Osteoblast (primary cell): ENCODE measurements around the gene CROCC2. TPM values are rescaled to one million over a fixed set of nuclear protein-coding genes. Genes with fewer than 3 reads are reported as not detected.
A peak's percentile ranks its signal among the peaks of the same experiment; 100 is the strongest.

Experiments
- DNase-seq: peaks from one replicate; pipeline ENCODE4 v3.0.0; 2011; ENCODE audit warnings: low spot score, mixed read lengths; ENCODE audit not compliant: insufficient read length; ENCODE audit errors: missing footprints
- H2AFZ ChIP-seq: 2 replicates; pipeline ENCODE4 v1.6.0; 2011; ENCODE audit warnings: mild to moderate bottlenecking, low read length
- H3K27ac ChIP-seq: 2 replicates; pipeline ENCODE4 v1.5.1; 2011; ENCODE audit warnings: mild to moderate bottlenecking, low read depth, low read length, moderate library complexity
- H3K27me3 ChIP-seq: 2 replicates; pipeline ENCODE4 v1.6.0; 2012; ENCODE audit warnings: mild to moderate bottlenecking, control low read depth, inconsistent platforms, low read length, moderate library complexity; ENCODE audit not compliant: insufficient read depth
- H3K36me3 ChIP-seq: 2 replicates; pipeline ENCODE4 v1.5.1; 2011; ENCODE audit warnings: mild to moderate bottlenecking, low read length, control low read depth, moderate library complexity; ENCODE audit not compliant: insufficient read depth
- H3K4me1 ChIP-seq: 2 replicates; pipeline ENCODE4 v1.5.1; 2011; ENCODE audit warnings: mild to moderate bottlenecking, low read length, control low read depth, moderate library complexity; ENCODE audit not compliant: insufficient read depth
- H3K4me2 ChIP-seq: 2 replicates; pipeline ENCODE4 v1.6.0; 2011; ENCODE audit warnings: mild to moderate bottlenecking, low read length; ENCODE audit not compliant: insufficient read depth
- H3K4me3 ChIP-seq: fragments of 200-600 bp; sonication (generic); 3 replicates; pipeline ENCODE4 v1.5.1; 2012; ENCODE audit warnings: mild to moderate bottlenecking, low read length, inconsistent platforms; ENCODE audit not compliant: insufficient read depth
- H3K79me2 ChIP-seq: 2 replicates; pipeline ENCODE4 v1.6.0; 2012; ENCODE audit warnings: mild to moderate bottlenecking, low read length, control low read depth, inconsistent platforms; ENCODE audit not compliant: insufficient read depth
- H3K9me3 ChIP-seq: 2 replicates; pipeline ENCODE4 v1.5.1; 2011; ENCODE audit warnings: low read depth, low read length, control low read depth
- H4K20me1 ChIP-seq: 2 replicates; pipeline ENCODE4 v1.6.0; 2012; ENCODE audit warnings: mild to moderate bottlenecking, low read length, control low read depth; ENCODE audit not compliant: insufficient read depth
- total RNA-seq: library from RNA; depleted of rRNA; stranded (reverse); fragments of >200 nt; gene quantifications from 2 replicates; pipeline ENCODE4 v1.2.3, GENCODE V29; 2012
- TF ChIP-seq, protein P1 (sequence below): IDR thresholded peaks from 2 replicates; pipeline ENCODE4 v1.5.1; 2011; ENCODE audit warnings: mild to moderate bottlenecking, low read depth, low read length, moderate library complexity; ENCODE audit errors: extremely low read depth

CROCC2 gene
- total RNA-seq, 1 donor: under 0.01 TPM

DNA sequence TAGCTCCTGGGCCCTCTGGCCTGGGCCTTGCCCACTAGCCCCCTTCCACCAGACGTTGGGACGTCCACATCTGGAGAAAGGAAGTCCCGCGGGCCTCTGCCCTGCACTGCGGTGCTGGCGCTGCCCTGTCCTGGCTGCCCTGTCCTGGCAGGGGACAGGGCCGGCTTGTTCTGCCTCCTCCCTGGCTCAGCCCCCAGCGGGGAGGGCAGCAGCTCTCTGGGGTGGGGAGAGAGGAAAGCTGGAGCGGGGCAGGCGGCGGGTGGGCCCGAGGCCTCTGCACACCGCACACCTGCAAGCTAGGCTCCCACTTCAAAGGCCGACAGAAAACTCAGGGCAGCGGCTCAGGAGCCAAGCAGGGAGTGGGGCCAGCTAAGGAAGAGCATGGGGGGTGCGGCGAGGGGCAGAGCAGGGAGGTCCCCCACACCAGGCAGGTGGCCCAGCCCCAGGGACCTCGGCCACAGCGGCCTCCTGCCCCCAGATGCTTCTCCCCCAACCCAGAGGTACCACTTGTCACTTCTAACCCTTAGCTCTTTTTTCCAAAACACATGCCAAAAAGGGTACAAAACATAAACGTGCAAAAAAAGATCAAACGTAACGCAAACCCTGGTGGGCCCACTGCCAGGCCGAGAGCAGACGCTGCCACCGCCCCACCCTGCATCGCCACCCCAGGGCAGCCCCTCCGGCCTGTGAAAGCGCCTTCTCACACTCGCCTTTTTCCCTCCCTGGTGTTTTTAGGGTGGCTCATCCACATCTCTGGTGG lies 105.8 kb downstream of the CROCC2 start:
- peaks cover 15% of the 10 kb centered on the region for H3K79me2 ChIP-seq
- no peaks in the 10 kb centered on the region for H3K36me3 ChIP-seq
- no peak overlapping the region for H2AFZ ChIP-seq
- H3K27me3 ChIP-seq: no peaks in the 10 kb centered on the region
- H3K9me3 ChIP-seq: no peaks in the 10 kb centered on the region
- peaks cover 14% of the 10 kb centered on the region for H3K4me1 ChIP-seq
- no peak overlapping the region for H3K4me2 ChIP-seq
- TF ChIP-seq, protein P1, sequence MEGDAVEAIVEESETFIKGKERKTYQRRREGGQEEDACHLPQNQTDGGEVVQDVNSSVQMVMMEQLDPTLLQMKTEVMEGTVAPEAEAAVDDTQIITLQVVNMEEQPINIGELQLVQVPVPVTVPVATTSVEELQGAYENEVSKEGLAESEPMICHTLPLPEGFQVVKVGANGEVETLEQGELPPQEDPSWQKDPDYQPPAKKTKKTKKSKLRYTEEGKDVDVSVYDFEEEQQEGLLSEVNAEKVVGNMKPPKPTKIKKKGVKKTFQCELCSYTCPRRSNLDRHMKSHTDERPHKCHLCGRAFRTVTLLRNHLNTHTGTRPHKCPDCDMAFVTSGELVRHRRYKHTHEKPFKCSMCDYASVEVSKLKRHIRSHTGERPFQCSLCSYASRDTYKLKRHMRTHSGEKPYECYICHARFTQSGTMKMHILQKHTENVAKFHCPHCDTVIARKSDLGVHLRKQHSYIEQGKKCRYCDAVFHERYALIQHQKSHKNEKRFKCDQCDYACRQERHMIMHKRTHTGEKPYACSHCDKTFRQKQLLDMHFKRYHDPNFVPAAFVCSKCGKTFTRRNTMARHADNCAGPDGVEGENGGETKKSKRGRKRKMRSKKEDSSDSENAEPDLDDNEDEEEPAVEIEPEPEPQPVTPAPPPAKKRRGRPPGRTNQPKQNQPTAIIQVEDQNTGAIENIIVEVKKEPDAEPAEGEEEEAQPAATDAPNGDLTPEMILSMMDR: no peak
- no peak overlapping the region for H3K4me3 ChIP-seq
- H3K27ac ChIP-seq: no peak overlapping the region
- DNase-seq: peak; percentile 61
- peaks cover 43% of the 10 kb centered on the region for H4K20me1 ChIP-seq

DNA sequence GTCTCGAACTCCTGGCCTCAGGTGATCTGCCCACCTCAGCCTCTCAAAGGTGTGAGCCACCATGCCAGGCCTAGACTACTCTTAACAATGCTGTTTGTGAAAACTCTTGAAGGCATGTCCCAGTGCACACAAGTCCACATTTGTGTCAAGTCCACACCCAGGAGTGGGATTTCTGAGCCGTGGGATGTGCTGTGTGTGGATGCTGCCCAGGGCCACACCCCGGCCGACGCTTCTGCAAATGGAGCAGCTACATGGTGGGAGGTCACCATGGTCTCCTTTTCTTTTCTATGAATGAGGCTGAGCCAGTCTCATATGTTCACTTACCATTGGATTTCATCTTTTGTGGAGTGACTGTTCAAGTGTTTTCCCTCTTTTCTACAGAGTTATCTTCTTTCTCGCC lies 108.1 kb downstream of the CROCC2 start:
- Histone ChIP-seq H3K27me3 (no peaks in the 10 kb centered on the region), H3K4me3 (no peak overlapping the region), H2AFZ (no peak overlapping the region), H3K27ac (no peak overlapping the region), H3K9me3 (no peaks in the 10 kb centered on the region), H3K4me2 (no peak overlapping the region), H3K36me3 (peaks cover 1% of the 10 kb centered on the region), H4K20me1 (peaks cover 48% of the 10 kb centered on the region), H3K79me2 (peaks cover 12% of the 10 kb centered on the region), H3K4me1 (peaks cover 14% of the 10 kb centered on the region)
- TF ChIP-seq, protein P1: no peak
- DNase-seq: peak; percentile 34

GRCh38 chr2:241014764-241015163 lies 108.6 kb downstream of the CROCC2 start:
- DNase-seq: no peak
- Histone ChIP-seq H3K36me3 (peaks cover 2% of the 10 kb centered on the region), H3K79me2 (peaks cover 12% of the 10 kb centered on the region), H3K4me2 (no peak overlapping the region), H3K9me3 (no peaks in the 10 kb centered on the region), H3K4me3 (no peak overlapping the region), H3K27ac (no peak overlapping the region), H2AFZ (no peak overlapping the region), H3K27me3 (no peaks in the 10 kb centered on the region), H3K4me1 (peaks cover 9% of the 10 kb centered on the region), H4K20me1 (peaks cover 44% of the 10 kb centered on the region)
- TF ChIP-seq, protein P1: no peak

GRCh38 chr2:241015439-241015838 lies 109.3 kb downstream of the CROCC2 start:
- Histone ChIP-seq H3K27me3 (no peaks in the 10 kb centered on the region), H3K79me2 (peaks cover 9% of the 10 kb centered on the region), H2AFZ (no peak overlapping the region), H3K4me2 (no peak overlapping the region), H3K9me3 (no peaks in the 10 kb centered on the region), H3K4me3 (no peak overlapping the region), H3K36me3 (peaks cover 2% of the 10 kb centered on the region), H4K20me1 (peaks cover 44% of the 10 kb centered on the region), H3K4me1 (peaks cover 2% of the 10 kb centered on the region), H3K27ac (no peak overlapping the region)
- TF ChIP-seq, protein P1: no peak
- DNase-seq: peak; percentile 13
